GM13977 (cell line): ENCODE results near the gene CLGN.

Experiments used
- DNase-seq: peaks from one replicate; pipeline ENCODE4 v3.0.0; 2012; ENCODE audit warnings: low spot score
- CTCF ChIP-seq: IDR thresholded peaks from 2 replicates; pipeline ENCODE4 v1.5.1; 2012; ENCODE audit warnings: mild to moderate bottlenecking, control low read depth; ENCODE audit not compliant: insufficient read depth; ENCODE audit errors: extremely low read depth, missing control alignments
- in situ Hi-C: fragments of 300-500 bp; cut with MboI; formaldehyde crosslinking; loops from one replicate; pipeline ENCODE4 v1.12.0; 2022; ENCODE audit warnings: low sequenced_read_pairs, low pct_unique_long_range_greater_than_20kb, mixed read lengths, inconsistent platforms; ENCODE audit not compliant: unreplicated experiment

CLGN gene, protein sequence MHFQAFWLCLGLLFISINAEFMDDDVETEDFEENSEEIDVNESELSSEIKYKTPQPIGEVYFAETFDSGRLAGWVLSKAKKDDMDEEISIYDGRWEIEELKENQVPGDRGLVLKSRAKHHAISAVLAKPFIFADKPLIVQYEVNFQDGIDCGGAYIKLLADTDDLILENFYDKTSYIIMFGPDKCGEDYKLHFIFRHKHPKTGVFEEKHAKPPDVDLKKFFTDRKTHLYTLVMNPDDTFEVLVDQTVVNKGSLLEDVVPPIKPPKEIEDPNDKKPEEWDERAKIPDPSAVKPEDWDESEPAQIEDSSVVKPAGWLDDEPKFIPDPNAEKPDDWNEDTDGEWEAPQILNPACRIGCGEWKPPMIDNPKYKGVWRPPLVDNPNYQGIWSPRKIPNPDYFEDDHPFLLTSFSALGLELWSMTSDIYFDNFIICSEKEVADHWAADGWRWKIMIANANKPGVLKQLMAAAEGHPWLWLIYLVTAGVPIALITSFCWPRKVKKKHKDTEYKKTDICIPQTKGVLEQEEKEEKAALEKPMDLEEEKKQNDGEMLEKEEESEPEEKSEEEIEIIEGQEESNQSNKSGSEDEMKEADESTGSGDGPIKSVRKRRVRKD

GRCh38 chr4:140427106-140427918 is at the start of gene CLGN:
CLGN (minus strand) TSS chr4:140427648; CDS start chr4:140413078, 14,570 bp downstream.
- peak; percentile 36 for TF ChIP-seq CTCF
- in situ Hi-C loops = no loop called here

GRCh38 chr4:140472156-140472555 is 44.7 kb upstream of the CLGN start:
- no peak for TF ChIP-seq CTCF
- in situ Hi-C loops = no loop called here
- DNase-seq = no peak

More at GRCh38 chr4:140427106-140427918, at the start of gene CLGN:
- DNase-seq = peak; percentile 77

- in situ Hi-C loops = no loop called here
- DNase-seq = no peak
- no peak for TF ChIP-seq CTCF
Measured at GRCh38 chr4:140469791-140470733, 42.6 kb upstream of the CLGN start.

GRCh38 chr4:140466146-140466545 is 38.7 kb upstream of the CLGN start:
- TF ChIP-seq CTCF = no peak
- in situ Hi-C loops = no loop called here
- no peak for DNase-seq

DNA sequence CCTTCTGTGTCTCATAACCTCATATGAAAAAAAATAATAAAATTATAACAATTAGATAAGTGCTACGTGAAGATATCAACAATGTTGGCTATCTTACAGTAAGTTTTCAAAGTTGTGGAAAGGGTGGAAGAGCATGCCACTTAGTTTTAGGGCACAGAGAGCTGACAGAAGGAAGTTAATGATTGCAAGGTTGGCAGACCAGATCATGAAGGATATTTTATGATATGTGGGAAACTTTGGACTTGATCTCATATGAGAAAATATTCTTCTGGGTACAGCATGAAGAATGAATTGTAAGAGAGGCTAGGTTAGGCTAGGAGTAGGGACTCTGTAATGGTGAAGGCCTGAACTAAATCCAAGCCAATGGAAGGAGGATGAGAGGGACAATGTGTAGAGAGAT is 36.2 kb upstream of the CLGN start:
- DNase-seq = no peak
- in situ Hi-C loops = no loop called here

More for the DNA sequence above, 36.2 kb upstream of the CLGN start:
- no peak for TF ChIP-seq CTCF
